B cell (primary cell): ENCODE measurements around the gene WDR18. TPM values are rescaled to one million over a fixed set of nuclear protein-coding genes. Genes with fewer than 3 reads are reported as not detected.
A peak's percentile ranks its signal among the peaks of the same experiment; 100 is the strongest.

Experiments
- ATAC-seq: fragments of 200-7000 bp; cut with Tn5 transposase; one replicate; pipeline ENCODE4 v1.10.0; 2021; ENCODE audit warnings: low read depth, mild to moderate bottlenecking, moderate number of reproducible peaks, moderate library complexity
- CTCF ChIA-PET: fragments of 350-600 bp; sonication (Branson Sonifier 250); formaldehyde crosslinking; loops from one replicate; lab custom pipeline; 2021; ENCODE audit warnings: antibody characterized with exemption, inconsistent platforms; lab: Charles Lee
- POLR2A ChIA-PET: fragments of 350-600 bp; sonication (Branson Sonifier 250); formaldehyde crosslinking; loops from one replicate; lab custom pipeline; 2021; ENCODE audit warnings: antibody characterized with exemption; lab: Charles Lee
- DNase-seq: peaks from one replicate; pipeline ENCODE4 v3.0.0; 2013
- H2AFZ ChIP-seq: 2 replicates; pipeline ENCODE4 v1.6.1; 2012; ENCODE audit warnings: mild to moderate bottlenecking, low read depth, low read length; ENCODE audit not compliant: insufficient read depth, poor library complexity, severe bottlenecking
- H3K27ac ChIP-seq, 2 donors: 1 replicate in 1 of 2; 2 replicates in 1 of 2; pipeline ENCODE4 v1.5.1; 2012 to 2013; ENCODE audit warnings: low read length in 2 of 2, mild to moderate bottlenecking in 2 of 2, moderate library complexity in 1 of 2
- H3K27me3 ChIP-seq, 4 experiments: fragments of 200-600 bp in 1 of 4; sonication (generic) in 1 of 4; replicated peaks in 1 of 4; 1 replicate in 2 of 4; 2 replicates in 2 of 4; pipeline versions ENCODE4 v1.6.1 to v1.7.0; 2013 to 2016; ENCODE audit warnings: low read length in 3 of 4, mild to moderate bottlenecking in 2 of 4, mixed read lengths in 1 of 4, moderate library complexity in 1 of 4; ENCODE audit not compliant: insufficient read depth in 4 of 4, control insufficient read depth in 3 of 4; ENCODE audit errors: control extremely low read depth in 1 of 4
- H3K36me3 ChIP-seq, 2 experiments: replicated peaks in 1 of 2; 1 replicate in 1 of 2; 2 replicates in 1 of 2; pipeline versions ENCODE4 v1.6.1 to v1.7.1; 2013; ENCODE audit warnings: low read length in 1 of 2; ENCODE audit not compliant: insufficient read depth in 2 of 2, control insufficient read depth in 1 of 2; ENCODE audit errors: control extremely low read depth in 1 of 2, extremely low read depth in 1 of 2
- H3K4me1 ChIP-seq, 2 donors: fragments of 200-600 bp in 1 of 2; sonication (generic) in 1 of 2; 1 replicate in 1 of 2; 2 replicates in 1 of 2; pipeline versions ENCODE4 v1.5.1 to v1.6.1; 2013 to 2017; ENCODE audit warnings: low read length in 2 of 2; ENCODE audit not compliant: control insufficient read depth in 2 of 2, insufficient read depth in 2 of 2
- H3K4me2 ChIP-seq: replicated peaks from 2 replicates; pipeline ENCODE3; 2012; ENCODE audit warnings: mild to moderate bottlenecking, low read depth, low read length; ENCODE audit not compliant: poor library complexity, severe bottlenecking
- H3K4me3 ChIP-seq, 5 experiments: fragments of 200-600 bp in 1 of 5; sonication (generic) in 1 of 5; 1 replicate in 3 of 5; 2 replicates in 2 of 5; pipeline versions ENCODE4 v1.5.1 to v1.7.0; 2011 to 2016; ENCODE audit warnings: low read length in 4 of 5, mild to moderate bottlenecking in 4 of 5, low read depth in 2 of 5, control low read depth in 1 of 5, moderate library complexity in 1 of 5; ENCODE audit not compliant: insufficient read depth in 1 of 5; ENCODE audit errors: control extremely low read depth in 1 of 5, extremely low read depth in 1 of 5
- H3K79me2 ChIP-seq: fragments of 200-600 bp; sonication (generic); one replicate; pipeline ENCODE4 v1.6.0; 2016; ENCODE audit warnings: low read length; ENCODE audit not compliant: control insufficient read depth, insufficient read depth
- H3K9ac ChIP-seq: fragments of 200-600 bp; sonication (generic); 2 replicates; pipeline ENCODE4 v1.6.1; 2017; ENCODE audit warnings: mild to moderate bottlenecking, low read length, moderate library complexity
- H3K9me3 ChIP-seq, 3 donors: one replicate each; pipeline versions ENCODE4 v1.6.1 to v1.7.1; 2013; ENCODE audit warnings: low read length in 2 of 3; ENCODE audit not compliant: control insufficient read depth in 2 of 3, insufficient read depth in 1 of 3; ENCODE audit errors: control extremely low read depth in 1 of 3
- H4K20me1 ChIP-seq: 2 replicates; pipeline ENCODE4 v1.6.0; 2012; ENCODE audit warnings: mild to moderate bottlenecking, low read length; ENCODE audit not compliant: insufficient read depth, control insufficient read depth, poor library complexity, severe bottlenecking
- H3K27ac Mint-ChIP-seq: one replicate; pipeline ENCODE4 v1.8.0; 2021; ENCODE audit warnings: mixed read lengths
- H3K27me3 Mint-ChIP-seq: one replicate; pipeline ENCODE4 v1.8.0; 2021; ENCODE audit warnings: mixed read lengths
- H3K4me1 Mint-ChIP-seq: one replicate; pipeline ENCODE4 v1.8.0; 2021; ENCODE audit warnings: mixed read lengths
- H3K4me3 Mint-ChIP-seq: one replicate; pipeline ENCODE4 v1.8.0; 2021; ENCODE audit warnings: mixed read lengths
- H3K9me3 Mint-ChIP-seq: one replicate; pipeline ENCODE4 v1.8.0; 2022; ENCODE audit warnings: mixed read lengths; ENCODE audit not compliant: insufficient read depth
- CTCF ChIP-seq: fragments of 200-600 bp; IDR thresholded peaks from one replicate; pipeline ENCODE4 v1.8.0; 2022; ENCODE audit warnings: antibody characterized with exemption, mild to moderate bottlenecking
- EZH2 ChIP-seq: IDR thresholded peaks from 2 replicates; pipeline ENCODE4 v1.6.1; 2012; ENCODE audit warnings: borderline replicate concordance, low read depth, mild to moderate bottlenecking, moderate library complexity, low read length; ENCODE audit not compliant: insufficient read depth, poor library complexity, severe bottlenecking
- WGBS: methylation state at CpG from one replicate; pipeline ENCODE4 v1.1.5; 2013; ENCODE audit warnings: missing lambda C conversion rate; ENCODE audit not compliant: insufficient coverage; 5-methylcytosine and 5-hydroxymethylcytosine counted together
- intact Hi-C: fragments of 100-400 bp; cut with micrococcal nuclease; formaldehyde crosslinking; loops from one replicate; pipeline ENCODE4 v1.10.0; 2022
- polyA plus RNA-seq: library from polyadenylated mRNA; depleted of rRNA; stranded (reverse); fragments of >200 nt; gene quantifications from 2 replicates; pipeline ENCODE4 v1.2.3, GENCODE V29; 2012
- total RNA-seq, 2 donors: library from RNA; stranded (reverse); fragments of 120-200 nt in 1 of 2; gene quantifications; 1 replicate in 1 of 2; 2 replicates in 1 of 2; pipeline versions ENCODE4 v1.2.3 to v1.2.4, GENCODE V29; 2013 to 2022

Gene WDR18
- total and polyA plus RNA-seq, 2 donors (not counting 1 experiment from before 2014, with no cell fraction given) = 48.5 to 60.5 TPM

- Histone ChIP-seq H3K4me2 (no peak overlapping the region), H2AFZ (no peak overlapping the region), H3K36me3 (peaks cover 0 to 4% of the 10 kb centered on the region in 2 experiments), H3K27me3 (no peaks in the 10 kb centered on the region), H3K9me3 (no peaks in the 10 kb centered on the region), H3K27ac (no peak overlapping the region), H3K9ac (no peak overlapping the region), H3K4me1 (no peaks in the 10 kb centered on the region), H4K20me1 (no peaks in the 10 kb centered on the region), H3K79me2 (no peaks in the 10 kb centered on the region), H3K4me3 (no peak overlapping the region)
- ATAC-seq (no peak), DNase-seq (no peak)
- no peak for TF ChIP-seq CTCF
- no peak for TF ChIP-seq EZH2
- intact Hi-C loops = no loop called here
- Mint-ChIP-seq H3K27ac (no peak overlapping the region), H3K4me1 (no peaks in the 10 kb centered on the region), H3K4me3 (no peak overlapping the region), H3K9me3 (no peaks in the 10 kb centered on the region), H3K27me3 (no peaks in the 10 kb centered on the region)
- 96% methylated on average over 24 of the region's 24 CpGs for WGBS
- ChIA-PET POLR2A (interaction anchor here (1.1 kb wide), 1 partner anchor 54 kb away, joined by 3 read pairs; no protein-coding TSS in a partner anchor), CTCF (no interaction called here)
These were observed 7.1 kb upstream of the WDR18 start for GRCh38 chr19:977058-977464.

GRCh38 chr19:979318-979741 is 4.8 kb upstream of the WDR18 start:
- H3K4me2 ChIP-seq = no peak overlapping the region
- Mint-ChIP-seq H3K27me3 (no peaks in the 10 kb centered on the region), H3K4me1 (peaks cover 3% of the 10 kb centered on the region), H3K9me3 (no peaks in the 10 kb centered on the region), H3K27ac (no peak overlapping the region), H3K4me3 (no peak overlapping the region)
- H3K27ac ChIP-seq = no peak overlapping the region
- ChIA-PET POLR2A (no interaction called here), CTCF (interaction anchor here (1.7 to 2.9 kb wide), 2 partner anchors 43 to 115 kb away, joined by 3 to 12 read pairs; no protein-coding TSS in a partner anchor)
- H3K27me3 ChIP-seq = no peaks in the 10 kb centered on the region
- TF ChIP-seq EZH2 (no peak), CTCF (no peak)
- no peaks in the 10 kb centered on the region for H3K9me3 ChIP-seq
- H3K36me3 ChIP-seq = no peaks in the 10 kb centered on the region
- ATAC-seq (no peak), DNase-seq (peak; percentile 37)
- 89% methylated on average over 14 of the region's 19 CpGs for WGBS
- no peak overlapping the region for H3K4me3 ChIP-seq
- H3K9ac ChIP-seq = no peak overlapping the region
- no peak overlapping the region for H2AFZ ChIP-seq
- H3K4me1 ChIP-seq = peaks cover 13 to 17% of the 10 kb centered on the region in 2 donors
- peaks cover 2% of the 10 kb centered on the region for H3K79me2 ChIP-seq
- intact Hi-C loops = no loop called here
- no peaks in the 10 kb centered on the region for H4K20me1 ChIP-seq
